NT2/D1 (cell line): ENCODE results near the gene SLC25A41.

Source experiments
- SUZ12 ChIP-seq: IDR thresholded peaks from 2 replicates; pipeline ENCODE4 v1.6.1; 2011; ENCODE audit not compliant: insufficient read length, insufficient read depth; ENCODE audit errors: extremely low read depth
- YY1 ChIP-seq: IDR thresholded peaks from 2 replicates; pipeline ENCODE4 v1.6.1; 2011; ENCODE audit not compliant: insufficient read length, insufficient read depth
- ZNF274 ChIP-seq: IDR thresholded peaks from 2 replicates; pipeline ENCODE4 v1.6.1; 2011; ENCODE audit warnings: mild to moderate bottlenecking, low read depth, low read length

DNA sequence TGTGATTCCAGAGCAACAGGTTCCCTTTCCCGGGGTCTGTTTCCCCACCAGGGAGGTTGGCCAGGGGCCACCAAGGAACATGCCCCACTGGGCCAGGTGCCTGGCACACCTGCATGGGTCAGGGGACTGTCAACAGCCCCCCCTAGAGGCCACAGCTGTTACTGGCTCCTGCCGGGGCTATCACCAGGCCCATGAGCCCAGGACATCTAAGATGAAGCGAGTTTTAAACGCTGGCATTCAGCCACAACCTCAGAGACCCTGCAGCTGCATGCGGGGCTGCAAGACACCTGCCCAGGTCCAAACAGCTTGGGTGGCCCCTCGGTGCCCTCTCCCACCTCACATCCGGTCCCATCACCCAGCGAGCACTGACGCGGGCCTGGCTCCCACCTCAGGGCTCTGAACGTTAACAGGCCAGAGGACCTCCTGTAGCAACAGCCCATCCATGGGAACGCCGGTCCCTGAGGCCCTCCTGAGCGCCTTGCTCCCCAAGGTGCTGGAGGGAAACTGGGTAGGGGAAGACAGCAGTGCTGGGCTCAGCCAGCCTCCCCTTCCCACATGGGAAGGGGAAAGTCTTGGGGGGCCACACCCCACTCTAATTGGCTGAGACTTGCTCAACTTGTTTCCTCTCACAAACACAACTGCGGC lies 21.0 kb downstream of the SLC25A41 start:
- TF ChIP-seq ZNF274 (no peak), YY1 (no peak), SUZ12 (no peak)
